Measurements from ENCODE around the gene SETD9.
A peak's percentile ranks its signal among the peaks of the same experiment; 100 is the strongest.

Gene SETD9

GRCh38 chr5:56938858-56939257 lies 29.5 kb downstream of the SETD9 start:
- DNase-seq = no peak

- no peak for DNase-seq
Measured at GRCh38 chr5:56941981-56942380, 32.6 kb downstream of the SETD9 start.

- no peak for DNase-seq
Measured at GRCh38 chr5:56947052-56947451, 37.7 kb downstream of the SETD9 start.

GRCh38 chr5:56950626-56951125 lies 41.3 kb downstream of the SETD9 start:
- peak; percentile 31 for DNase-seq

- no peak for DNase-seq
Measured at GRCh38 chr5:56951126-56951945, 41.9 kb downstream of the SETD9 start.

- peak; percentile 70 for DNase-seq
Measured at GRCh38 chr5:56951946-56952691, 42.7 kb downstream of the SETD9 start, which contains the start of gene MIER3. Gene MIER3, minus strand, starts transcription at chr5:56952123. Its CDS starts 21 bp downstream, at chr5:56952102.

- DNase-seq = no peak
Measured at GRCh38 chr5:56954262-56954661, 44.9 kb downstream of the SETD9 start.

GRCh38 chr5:56958595-56958994 lies 49.2 kb downstream of the SETD9 start:
- no peak for DNase-seq

- DNase-seq = no peak
Measured at GRCh38 chr5:56959326-56959725, 49.9 kb downstream of the SETD9 start.

GRCh38 chr5:56961746-56962145 lies 52.4 kb downstream of the SETD9 start:
- no peak for DNase-seq

- DNase-seq = no peak
Measured at GRCh38 chr5:56962286-56962685, 52.9 kb downstream of the SETD9 start.

- no peak for DNase-seq
Measured at GRCh38 chr5:56963246-56963645, 53.9 kb downstream of the SETD9 start.

GRCh38 chr5:56964173-56964572 lies 54.8 kb downstream of the SETD9 start:
- no peak for DNase-seq
